Activated T-helper 17 cell treated with anti-CD3 and anti-CD28 coated beads, Interleukin-2, amount 50 U/mL, for 72 hours (primary cell): ENCODE measurements around the gene CASR. TPM values are rescaled to one million over a fixed set of nuclear protein-coding genes. Genes with fewer than 3 reads are reported as not detected.

Source experiments
- ATAC-seq: fragments of 150-1000 bp; cut with Tn5 transposase; replicated peaks from 2 replicates; pipeline ENCODE4 v1.10.0; 2021; ENCODE audit warnings: mild to moderate bottlenecking, moderate library complexity
- H3K27ac Mint-ChIP-seq: one replicate; pipeline ENCODE4 v1.8.0; 2022; ENCODE audit warnings: mixed read lengths
- H3K27me3 Mint-ChIP-seq: one replicate; pipeline ENCODE4 v1.8.0; 2022; ENCODE audit warnings: mixed read lengths
- H3K36me3 Mint-ChIP-seq: one replicate; pipeline ENCODE4 v1.8.0; 2022; ENCODE audit warnings: low read depth, mild to moderate bottlenecking, mixed read lengths
- H3K4me1 Mint-ChIP-seq: one replicate; pipeline ENCODE4 v1.8.0; 2022; ENCODE audit warnings: mixed read lengths
- H3K4me3 Mint-ChIP-seq: one replicate; pipeline ENCODE4 v1.8.0; 2022; ENCODE audit warnings: mild to moderate bottlenecking, mixed read lengths
- H3K9me3 Mint-ChIP-seq: one replicate; pipeline ENCODE4 v1.8.0; 2022; ENCODE audit warnings: mixed read lengths
- total RNA-seq, 2 donors: library from RNA; stranded (reverse); gene quantifications; one replicate each; pipeline ENCODE4 v1.2.3, GENCODE V29; 2022

Gene CASR
- total RNA-seq, 2 donors from 2014 or later = 0.82 to 3.9 TPM

DNA sequence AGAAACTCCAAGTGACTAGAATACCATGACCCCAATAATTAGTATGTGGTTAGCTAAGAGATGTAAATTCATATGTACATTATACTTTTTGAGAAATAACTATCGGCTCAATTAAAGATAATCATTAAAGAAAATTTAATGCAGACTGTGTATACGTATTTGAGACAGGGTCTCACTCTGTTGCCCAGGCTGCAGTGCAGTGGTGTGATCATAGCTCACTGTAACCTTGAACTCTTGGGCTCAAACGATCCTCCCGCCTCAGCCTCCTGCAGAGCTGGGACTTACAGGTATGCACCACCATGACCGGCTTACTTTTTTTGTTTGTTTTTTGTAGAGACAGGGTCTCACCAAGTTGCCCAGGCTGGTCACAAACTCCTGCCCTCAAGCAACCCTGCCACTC lies 132.9 kb downstream of the CASR start:
- no peaks in the 10 kb centered on the region for H3K36me3 Mint-ChIP-seq
- no peak overlapping the region for H3K4me3 Mint-ChIP-seq
- H3K27me3 Mint-ChIP-seq = no peaks in the 10 kb centered on the region
- peaks cover 4% of the 10 kb centered on the region for H3K9me3 Mint-ChIP-seq
- ATAC-seq = no peak
- H3K4me1 Mint-ChIP-seq = peaks cover 15% of the 10 kb centered on the region
- H3K27ac Mint-ChIP-seq = no peak overlapping the region

DNA sequence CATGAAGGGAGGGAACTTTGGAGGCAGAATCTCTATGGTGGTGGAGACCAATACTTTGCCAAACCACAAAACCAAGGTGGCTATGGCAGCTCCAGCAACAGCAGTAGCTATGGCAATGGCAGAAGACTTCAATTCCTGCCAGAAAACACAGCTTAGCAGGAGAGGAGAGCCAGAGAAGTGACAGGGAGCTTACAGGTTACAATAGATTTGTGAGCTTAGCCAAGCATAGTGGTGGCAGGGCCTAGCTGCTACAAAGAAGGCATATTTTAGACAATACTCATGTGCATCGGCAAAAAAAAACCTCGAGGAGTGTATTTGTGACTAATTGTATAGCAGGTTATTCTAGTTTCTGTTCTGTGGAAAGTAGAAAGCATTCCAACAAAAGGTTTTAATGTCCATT lies 135.2 kb downstream of the CASR start:
- Mint-ChIP-seq H3K36me3 (no peaks in the 10 kb centered on the region), H3K9me3 (peaks cover 4% of the 10 kb centered on the region), H3K27me3 (no peaks in the 10 kb centered on the region), H3K4me3 (no peak overlapping the region), H3K27ac (no peak overlapping the region), H3K4me1 (peaks cover 19% of the 10 kb centered on the region)
- no peak for ATAC-seq

DNA sequence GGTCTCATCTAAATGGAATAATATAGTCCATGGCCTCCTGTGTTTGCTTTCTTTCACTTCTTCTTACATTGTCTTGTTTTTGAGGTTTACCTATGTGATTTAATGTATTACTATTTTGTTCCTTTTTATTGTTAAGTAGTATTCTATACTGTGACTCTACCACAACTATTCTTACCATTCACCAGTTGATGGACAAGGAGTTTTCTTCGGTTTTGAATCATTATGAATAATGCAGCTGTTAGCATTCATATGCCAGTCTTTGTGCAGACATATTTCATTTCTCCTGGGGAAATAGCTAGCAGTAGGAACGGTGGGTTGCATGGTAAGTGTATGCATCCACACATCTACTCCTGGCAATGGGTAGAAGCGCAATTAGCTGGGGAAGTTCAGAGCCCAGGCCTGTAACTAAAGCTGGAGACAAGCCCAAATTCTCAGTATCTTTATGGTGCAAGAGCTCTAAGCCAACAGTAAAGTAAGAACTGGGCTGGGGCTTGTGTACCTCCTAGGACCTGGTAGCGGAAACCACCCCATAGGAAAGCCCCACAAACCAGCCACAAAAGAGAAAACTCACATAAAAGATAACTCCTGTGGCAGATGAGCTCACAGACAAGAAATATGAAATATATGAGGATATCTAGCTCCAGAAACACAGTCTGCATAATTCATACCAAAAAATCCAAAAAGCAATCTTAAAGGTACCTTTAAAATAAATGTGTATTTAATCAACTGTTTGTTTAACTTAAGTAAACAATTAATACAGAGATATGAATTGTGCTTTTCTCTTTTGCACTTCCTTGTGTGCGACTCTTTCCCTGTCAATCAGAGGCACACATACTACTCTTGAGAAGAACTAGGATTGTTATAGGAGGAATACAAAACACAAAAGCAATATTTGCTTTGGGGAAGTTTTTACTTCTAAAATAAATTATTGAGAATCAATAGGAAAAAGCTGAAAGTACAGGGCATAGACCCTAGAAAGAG lies 138.9 kb downstream of the CASR start:
- H3K27ac Mint-ChIP-seq = peak overlapping the region; percentile 21
- peaks cover 4% of the 10 kb centered on the region for H3K9me3 Mint-ChIP-seq
- H3K4me3 Mint-ChIP-seq = peak overlapping the region; percentile 12
- peaks cover 19% of the 10 kb centered on the region for H3K4me1 Mint-ChIP-seq
- peak; percentile 94 for ATAC-seq
- no peaks in the 10 kb centered on the region for H3K27me3 Mint-ChIP-seq
- H3K36me3 Mint-ChIP-seq = no peaks in the 10 kb centered on the region

DNA sequence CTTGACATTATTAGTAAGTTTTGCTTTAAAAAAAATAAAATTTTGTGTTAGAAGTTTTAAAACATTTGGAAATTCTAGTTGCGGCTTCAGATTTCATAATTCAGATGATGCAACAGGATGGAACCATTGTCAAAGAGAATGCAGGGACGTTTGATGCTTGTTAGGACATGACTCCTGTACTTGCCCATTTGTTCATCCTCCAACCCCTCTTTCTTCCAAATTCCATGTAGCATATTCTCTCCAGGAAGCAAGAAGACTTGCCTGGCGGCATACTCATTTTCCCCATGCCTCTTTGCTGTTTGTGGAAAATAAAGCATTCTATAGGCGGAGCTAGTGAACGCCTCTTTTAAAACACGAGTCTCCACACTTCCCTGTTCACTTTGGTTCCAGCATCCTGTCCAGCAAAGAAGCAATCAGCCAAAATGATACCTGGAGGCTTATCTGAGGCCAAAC lies 141.4 kb downstream of the CASR start, which contains the start of gene CSTA:
CSTA (plus strand) TSS at position 378 of the 453 bp plus-strand sequence; CDS start at position 423, 45 bp downstream.
- H3K9me3 Mint-ChIP-seq = no peaks in the 10 kb centered on the region
- ATAC-seq = no peak

DNA sequence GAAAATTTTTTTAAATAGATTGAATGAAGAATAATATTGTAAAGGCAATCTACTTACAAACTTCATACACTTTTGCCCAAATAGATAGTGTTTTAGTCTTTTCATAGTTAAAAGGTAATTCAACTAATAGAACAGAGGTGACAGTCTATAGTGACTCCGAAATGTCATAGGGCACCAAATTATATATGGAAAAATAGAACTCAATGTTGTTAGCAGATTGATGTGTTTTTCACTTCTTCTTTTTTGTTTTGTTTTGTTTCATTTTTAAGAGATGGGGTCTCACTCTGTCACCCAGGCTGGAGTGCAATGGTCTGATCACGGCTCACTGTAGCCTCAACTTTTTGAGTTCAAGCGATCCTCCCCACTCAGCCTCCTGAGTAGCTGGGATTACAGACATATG lies 142.3 kb downstream of the CASR start:
- Mint-ChIP-seq H3K4me3 (no peak overlapping the region), H3K36me3 (no peaks in the 10 kb centered on the region), H3K4me1 (peaks cover 15% of the 10 kb centered on the region), H3K27ac (no peak overlapping the region), H3K27me3 (peaks cover 4% of the 10 kb centered on the region), H3K9me3 (no peaks in the 10 kb centered on the region)
- ATAC-seq = no peak

More for the DNA sequence above, 141.4 kb downstream of the CASR start, which contains the start of gene CSTA:
- Mint-ChIP-seq H3K27me3 (no peaks in the 10 kb centered on the region), H3K4me1 (peaks cover 15% of the 10 kb centered on the region), H3K4me3 (no peak within 1 kb of the TSS), H3K27ac (no peak within 1 kb of the TSS), H3K36me3 (no peaks in the 10 kb centered on the region)

DNA sequence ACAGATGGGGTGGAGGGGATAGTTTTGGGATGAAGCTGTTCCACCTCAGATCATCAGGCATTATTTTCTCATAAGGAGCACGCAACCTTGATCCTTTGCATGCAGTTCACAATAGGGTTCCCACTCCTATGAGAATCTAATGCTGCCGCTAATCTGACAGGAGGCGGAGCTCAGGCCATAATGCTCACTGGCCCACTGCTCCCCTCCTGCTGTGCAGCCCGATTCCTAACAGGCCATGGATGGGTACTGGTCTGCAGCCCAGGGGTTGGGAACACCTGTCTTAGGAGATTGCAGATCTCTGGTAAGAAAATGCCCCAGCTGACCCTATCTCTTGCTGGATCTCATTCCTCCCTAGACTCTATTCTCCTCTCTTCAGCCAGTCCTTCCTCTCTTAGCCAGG lies 148.4 kb downstream of the CASR start:
- no peak for ATAC-seq
- Mint-ChIP-seq H3K36me3 (no peaks in the 10 kb centered on the region), H3K4me3 (no peak overlapping the region)

DNA sequence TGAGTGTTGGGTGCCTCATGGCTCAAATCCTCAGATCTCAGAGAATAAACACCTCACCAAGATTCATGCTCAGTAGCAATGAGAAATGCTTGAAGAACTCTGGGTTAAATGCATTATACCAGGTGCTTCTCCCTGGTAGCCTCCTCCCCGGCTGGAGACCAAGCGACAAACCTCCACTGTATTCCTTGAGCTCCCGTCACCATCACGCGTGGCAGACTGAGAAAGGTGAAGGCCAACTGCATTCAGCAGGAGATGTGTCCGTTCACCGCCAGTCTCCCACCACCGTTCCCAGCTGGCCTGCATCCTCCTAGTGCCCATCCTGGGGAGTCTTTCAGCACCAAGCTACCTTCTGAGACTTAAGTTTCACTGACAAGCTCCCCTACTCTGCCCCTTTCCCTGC lies 149.1 kb downstream of the CASR start:
- no peak for ATAC-seq
- Mint-ChIP-seq H3K27me3 (peaks cover 11% of the 10 kb centered on the region), H3K36me3 (no peaks in the 10 kb centered on the region), H3K4me1 (no peaks in the 10 kb centered on the region), H3K27ac (no peak overlapping the region), H3K4me3 (no peak overlapping the region), H3K9me3 (no peaks in the 10 kb centered on the region)

More for the DNA sequence above, 148.4 kb downstream of the CASR start:
- no peak overlapping the region for H3K27ac Mint-ChIP-seq
- no peaks in the 10 kb centered on the region for H3K4me1 Mint-ChIP-seq
- no peaks in the 10 kb centered on the region for H3K9me3 Mint-ChIP-seq
- H3K27me3 Mint-ChIP-seq = peaks cover 11% of the 10 kb centered on the region

Other genes with a start within 250 kb of the CASR start
- 1 to 10 TPM in 1 of 2 donors, under 1 TPM in 1; 0.21 to 1.4 TPM for gene ILDR1, start 161.4 kb upstream of the CASR start, total RNA-seq
- gene CD86, start 128.3 kb upstream of the CASR start, total RNA-seq = 1 to 10 TPM; 1.8 to 4.4 TPM
- gene CSTA, start 141.6 kb downstream of the CASR start, total RNA-seq = not detected
- 10 to 100 TPM; 59.7 to 97.8 TPM for gene MIX23, start 199.6 kb downstream of the CASR start, total RNA-seq
- 100 to 1,000 TPM; 113 to 179 TPM for gene FAM162A, start 200.5 kb downstream of the CASR start, total RNA-seq
- 1 to 10 TPM; 2.3 to 4.0 TPM for gene WDR5B, start 232.4 kb downstream of the CASR start, total RNA-seq